ENCODE results near the gene LEKR1.

The LEKR1 gene

DNA sequence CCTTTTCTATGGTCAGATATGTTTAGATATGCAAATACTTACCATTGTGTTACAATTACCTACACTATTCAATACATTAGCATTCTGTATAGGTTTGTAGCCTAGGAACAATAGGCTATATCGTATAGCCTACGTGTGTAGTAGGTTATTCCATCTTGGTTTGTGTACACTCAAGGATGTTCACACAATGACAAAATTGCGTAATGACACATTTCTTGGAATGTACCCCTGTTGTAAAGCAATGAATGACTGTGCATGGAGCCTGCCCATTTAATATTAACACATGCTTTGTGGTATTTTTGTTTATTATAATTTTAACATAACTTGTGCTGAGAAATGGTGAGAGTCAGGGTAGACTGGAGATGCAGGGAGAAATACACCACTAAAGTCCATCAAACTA lies 154.9 kb downstream of the LEKR1 start:
- peak; percentile 8 for DNase-seq (ENCODE audit: low read depth)

- DNase-seq (ENCODE audit: low read depth): no peak
These were observed 157.4 kb downstream of the LEKR1 start for GRCh38 chr3:156983559-156983958.

GRCh38 chr3:156985711-156986110 lies 159.6 kb downstream of the LEKR1 start:
- no peak for DNase-seq (ENCODE audit: low read depth)

GRCh38 chr3:156987946-156988345 lies 161.8 kb downstream of the LEKR1 start:
- no peak for DNase-seq (ENCODE audit: low read depth)

DNA sequence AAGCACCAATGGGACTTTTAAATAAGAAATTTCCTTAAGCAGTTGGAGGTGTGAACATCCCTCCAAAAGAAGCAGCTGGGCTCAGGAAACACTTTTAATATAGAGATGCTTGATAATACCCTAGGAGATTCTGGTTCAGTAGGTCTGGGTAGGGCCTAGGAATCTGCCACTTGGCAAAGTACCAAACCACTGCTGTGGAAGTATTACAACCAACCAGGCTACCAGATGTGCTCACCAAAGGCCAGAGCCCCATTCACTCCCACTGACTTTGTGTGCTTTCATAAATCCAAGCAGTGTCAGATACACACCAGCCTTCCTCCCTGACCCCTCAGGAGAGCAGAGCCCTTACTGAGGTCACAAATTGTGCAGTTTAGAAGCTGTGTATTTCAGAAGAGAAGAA lies 171.2 kb downstream of the LEKR1 start:
- DNase-seq (ENCODE audit: low read depth): peak; percentile 28

DNA sequence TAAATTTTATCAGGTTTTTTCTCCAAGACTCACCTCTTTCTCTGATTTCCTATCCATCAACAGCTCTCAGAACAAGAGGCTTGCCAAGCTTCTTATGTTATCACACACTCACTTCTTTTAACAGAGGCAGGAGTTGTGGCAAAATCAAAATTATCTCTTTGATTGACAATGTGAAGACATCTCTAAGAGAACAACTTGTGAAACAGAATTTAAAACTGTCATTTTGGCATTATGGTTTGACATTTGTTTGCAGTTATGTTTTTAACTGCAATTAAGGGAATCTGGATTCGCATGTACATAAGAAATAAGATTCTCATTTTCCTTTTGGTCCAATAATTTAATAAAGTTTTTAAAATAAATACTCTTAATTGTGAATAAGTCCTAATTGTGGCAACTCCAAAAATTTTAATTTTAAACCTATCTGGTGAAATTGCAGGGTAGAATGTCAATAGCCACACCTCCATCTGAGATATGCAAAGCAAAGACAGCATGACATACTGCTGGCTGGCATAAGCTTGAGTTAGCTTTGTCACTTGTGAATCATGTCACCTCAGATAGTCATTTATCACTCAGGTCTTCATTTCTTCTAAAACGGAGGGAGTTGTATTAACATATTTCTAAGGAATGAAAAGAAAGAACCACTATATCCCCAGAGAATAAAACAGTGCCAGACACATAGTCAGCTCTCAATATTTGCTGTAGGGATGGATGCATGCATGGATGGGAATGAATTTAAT lies 175.2 kb downstream of the LEKR1 start:
- DNase-seq (ENCODE audit: low read depth): no peak

GRCh38 chr3:157021679-157022078 lies 195.5 kb downstream of the LEKR1 start:
- no peak for DNase-seq (ENCODE audit: low read depth)

GRCh38 chr3:157023226-157023625 lies 197.1 kb downstream of the LEKR1 start:
- DNase-seq (ENCODE audit: low read depth): peak; percentile 22

DNA sequence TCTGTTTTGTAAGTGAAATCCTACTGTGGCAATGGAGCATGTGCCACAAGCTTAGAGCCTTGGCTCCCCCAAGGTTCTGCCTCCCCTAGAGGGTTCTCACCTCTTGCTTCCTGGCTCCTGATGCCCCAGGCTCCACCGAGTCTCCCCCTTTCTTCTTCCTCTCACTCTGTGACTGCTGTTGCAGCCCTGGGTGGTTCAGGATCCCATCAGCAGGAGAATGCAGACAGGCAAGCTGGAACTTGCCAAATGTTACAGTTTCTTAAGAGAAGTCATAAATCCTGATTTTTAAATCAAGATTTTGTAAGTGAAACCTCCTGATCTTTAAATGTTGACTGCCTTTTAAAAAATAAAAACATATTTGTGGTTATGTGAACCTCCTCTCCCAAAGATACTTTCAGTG lies 199.9 kb downstream of the LEKR1 start:
- DNase-seq (ENCODE audit: low read depth): peak; percentile 23

GRCh38 chr3:157027861-157028745 lies 201.9 kb downstream of the LEKR1 start:
- peak; percentile 22 for DNase-seq (ENCODE audit: low read depth)

GRCh38 chr3:157029365-157029790 lies 203.2 kb downstream of the LEKR1 start:
- DNase-seq (ENCODE audit: low read depth): no peak

DNA sequence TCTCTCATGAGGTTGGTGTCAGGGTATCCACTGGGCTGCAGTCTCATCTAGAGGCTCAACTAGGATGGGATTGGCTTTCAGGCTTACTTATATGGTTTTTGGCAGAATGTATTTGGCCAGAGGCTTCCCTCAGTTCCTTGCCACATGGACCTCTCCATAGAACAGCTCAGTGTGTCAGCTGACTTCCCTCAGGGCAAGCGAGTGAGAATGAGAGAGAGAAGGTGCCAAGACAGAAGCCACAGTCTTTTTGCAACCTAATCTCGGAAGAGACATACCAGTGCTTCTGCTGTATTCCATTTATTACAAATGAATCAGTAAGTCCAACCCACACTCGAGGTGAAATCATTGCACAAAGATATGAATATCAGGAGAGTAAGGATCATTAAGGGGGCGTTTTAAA lies 204.6 kb downstream of the LEKR1 start:
- peak; percentile 19 for DNase-seq (ENCODE audit: low read depth)

DNA sequence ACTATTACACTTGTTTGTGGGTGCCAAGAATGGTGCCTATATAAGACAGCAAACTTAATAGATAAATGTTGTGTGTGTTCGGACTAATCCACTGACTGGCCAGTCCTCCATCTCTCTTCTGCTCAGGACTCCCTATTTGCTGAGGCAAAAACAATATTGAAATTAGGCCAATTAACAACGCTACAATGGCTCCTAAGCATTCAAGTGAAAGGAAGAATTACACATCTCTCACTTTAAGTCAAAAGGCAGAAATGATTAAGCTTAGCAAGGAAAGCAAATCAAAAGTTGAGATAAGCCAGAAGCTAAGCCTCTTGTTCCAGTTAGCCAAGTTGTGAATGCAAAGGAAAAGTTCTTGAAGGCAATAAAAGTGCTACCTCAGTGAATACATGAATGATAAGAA lies 206.8 kb downstream of the LEKR1 start:
- no peak for DNase-seq (ENCODE audit: low read depth)

GRCh38 chr3:157040456-157040855 lies 214.3 kb downstream of the LEKR1 start:
- DNase-seq (ENCODE audit: low read depth): no peak

- DNase-seq (ENCODE audit: low read depth): no peak
These were observed 216.1 kb downstream of the LEKR1 start for GRCh38 chr3:157042226-157042625.

- peak; percentile 46 for DNase-seq (ENCODE audit: low read depth)
These were observed 217.6 kb downstream of the LEKR1 start for GRCh38 chr3:157043771-157044170.

GRCh38 chr3:157045238-157045850 lies 219.2 kb downstream of the LEKR1 start:
- DNase-seq (ENCODE audit: low read depth): no peak

- no peak for DNase-seq (ENCODE audit: low read depth)
These were observed 220.4 kb downstream of the LEKR1 start for GRCh38 chr3:157046520-157046919.

- no peak for DNase-seq (ENCODE audit: low read depth)
These were observed 224.9 kb downstream of the LEKR1 start for GRCh38 chr3:157051055-157051454.

- DNase-seq (ENCODE audit: low read depth): no peak
These were observed 225.4 kb downstream of the LEKR1 start for GRCh38 chr3:157051591-157051990.

- no peak for DNase-seq (ENCODE audit: low read depth)
These were observed 229.9 kb downstream of the LEKR1 start for GRCh38 chr3:157056035-157056434.

- DNase-seq (ENCODE audit: low read depth): no peak
These were observed 232.4 kb downstream of the LEKR1 start for GRCh38 chr3:157058392-157059071.
